ENCODE measurements around the gene ZNF133.

Gene ZNF133

DNA sequence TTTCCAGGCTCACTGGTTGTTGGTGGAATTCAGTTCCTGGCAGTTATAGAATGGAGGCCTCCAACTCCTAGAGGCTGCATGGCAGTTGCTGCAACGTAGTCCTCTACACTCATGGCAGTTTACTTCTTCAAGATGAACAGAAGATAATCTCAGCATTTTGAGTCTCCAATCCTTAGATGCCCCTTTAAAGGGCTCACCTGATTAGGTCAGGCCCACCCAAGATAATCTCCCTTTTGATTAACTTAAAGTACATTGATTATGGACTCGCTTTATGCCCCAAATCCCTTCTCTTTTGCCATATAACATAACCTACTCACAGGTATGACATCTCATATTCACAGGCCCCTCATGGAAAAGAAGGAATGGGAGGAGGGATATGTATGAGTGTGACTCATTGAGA is 76.4 kb downstream of the ZNF133 start:
- no peak for DNase-seq

All from NCI-H774 (cell line).